PC-9 (cell line): Measurements from ENCODE around the gene CNTFR. TPM values are rescaled to one million over a fixed set of nuclear protein-coding genes. Genes with fewer than 3 reads are reported as not detected.

Experiments
- BruUV-seq: library from RNA; stranded (reverse); fragments of 400-500 nt; replicated peaks from 2 replicates; lab custom pipeline; 2021; lab: Mats Ljungman, UMichigan
- CTCF ChIA-PET: fragments of 300-600 bp; sonication (Branson Sonifier 250); formaldehyde crosslinking; loops from one replicate; lab custom pipeline; 2022; ENCODE audit warnings: antibody characterized with exemption; lab: Charles Lee
- POLR2A ChIA-PET: fragments of 300-600 bp; sonication (Branson Sonifier 250); formaldehyde crosslinking; loops from one replicate; lab custom pipeline; 2022; ENCODE audit warnings: antibody characterized with exemption; ENCODE audit not compliant: unreplicated experiment; lab: Charles Lee
- DNase-seq, 2 experiments: peaks; one replicate each; pipeline versions ENCODE4 v3.0.0 to v3.0.0-alpha.2; 2015 to 2022; ENCODE audit warnings: mixed read lengths in 1 of 2
- H2AFZ ChIP-seq: fragments of 200-600 bp; sonication (generic); 2 replicates; pipeline ENCODE4 v1.8.1; 2017; ENCODE audit warnings: antibody characterized with exemption
- H3F3A ChIP-seq: fragments of 200-600 bp; sonication (generic); 2 replicates; pipeline ENCODE4 v1.8.1; 2017; ENCODE audit warnings: antibody characterized with exemption, mild to moderate bottlenecking, low read depth; ENCODE audit not compliant: insufficient read depth
- H3K27ac ChIP-seq: fragments of 200-600 bp; sonication (generic); 2 replicates; pipeline ENCODE4 v1.6.1; 2016; ENCODE audit warnings: mixed run types
- H3K27me3 ChIP-seq: fragments of 200-600 bp; sonication (generic); 2 replicates; pipeline ENCODE4 v1.6.1; 2016; ENCODE audit warnings: low read depth, mixed run types; ENCODE audit not compliant: insufficient read depth
- H3K36me3 ChIP-seq: fragments of 200-600 bp; sonication (generic); 2 replicates; pipeline ENCODE4 v1.6.1; 2016; ENCODE audit warnings: low read depth, mixed run types
- H3K4me1 ChIP-seq: fragments of 200-600 bp; sonication (generic); replicated peaks from 2 replicates; pipeline ENCODE4 v1.6.1; 2016; ENCODE audit warnings: mixed run types; ENCODE audit not compliant: insufficient read depth
- H3K4me2 ChIP-seq: fragments of 200-600 bp; sonication (generic); 2 replicates; pipeline ENCODE4 v1.6.1; 2017; ENCODE audit warnings: mixed run types
- H3K4me3 ChIP-seq: fragments of 200-600 bp; sonication (generic); 2 replicates; pipeline ENCODE4 v1.6.1; 2016; ENCODE audit warnings: mixed run types
- H3K79me2 ChIP-seq: fragments of 200-600 bp; sonication (generic); 2 replicates; pipeline ENCODE4 v1.6.1; 2017; ENCODE audit warnings: low read depth, mixed run types
- H3K9me2 ChIP-seq: fragments of 200-600 bp; sonication (generic); 2 replicates; pipeline ENCODE4 v1.8.1; 2017; ENCODE audit warnings: mild to moderate bottlenecking; ENCODE audit not compliant: insufficient read depth
- H3K9me3 ChIP-seq: fragments of 200-600 bp; sonication (generic); 2 replicates; pipeline ENCODE4 v1.8.1; 2016; ENCODE audit warnings: low read depth; ENCODE audit not compliant: insufficient read depth
- H4K20me1 ChIP-seq: fragments of 200-600 bp; sonication (generic); 2 replicates; pipeline ENCODE4 v1.8.1; 2017; ENCODE audit not compliant: insufficient read depth
- CTCF ChIP-seq: fragments of 200-600 bp; sonication (generic); conservative IDR thresholded peaks from 2 replicates; pipeline ENCODE4 v1.6.1; 2017; ENCODE audit warnings: mixed run types, antibody characterized with exemption, mild to moderate bottlenecking, moderate library complexity
- EZH2 ChIP-seq: fragments of 200-600 bp; sonication (generic); IDR thresholded peaks from 2 replicates; pipeline ENCODE4 v1.8.0; 2017; ENCODE audit warnings: antibody characterized with exemption, low read depth
- intact Hi-C: fragments of 100-400 bp; cut with micrococcal nuclease; formaldehyde crosslinking; loops from one replicate; pipeline ENCODE4 v1.10.0; 2022; ENCODE audit not compliant: unreplicated experiment
- total RNA-seq: library from RNA; stranded (reverse); gene quantifications from 2 replicates; pipeline ENCODE4 v1.2.3, GENCODE V29; 2021

The CNTFR gene
- total RNA-seq, 1 experiment from 2014 or later = not detected

GRCh38 chr9:34554211-34555001 lies 35.1 kb downstream of the CNTFR start:
- H3F3A ChIP-seq = no peaks in the 10 kb centered on the region
- BruUV-seq = no TSS peak
- no peaks in the 10 kb centered on the region for H3K79me2 ChIP-seq
- H3K27ac ChIP-seq = no peak overlapping the region
- no peaks in the 10 kb centered on the region for H4K20me1 ChIP-seq
- no peak for DNase-seq
- H3K27me3 ChIP-seq = peaks cover 52% of the 10 kb centered on the region
- no peak overlapping the region for H2AFZ ChIP-seq
- H3K4me1 ChIP-seq = no peaks in the 10 kb centered on the region
- no peak overlapping the region for H3K4me2 ChIP-seq
- no peaks in the 10 kb centered on the region for H3K9me2 ChIP-seq
- H3K9me3 ChIP-seq = no peaks in the 10 kb centered on the region
- intact Hi-C loops = no loop called here
- no peak overlapping the region for H3K4me3 ChIP-seq
- no peaks in the 10 kb centered on the region for H3K36me3 ChIP-seq
- CTCF ChIA-PET = no interaction called here
- POLR2A ChIA-PET = no interaction called here
- TF ChIP-seq EZH2 (no peak), CTCF (no peak)

- Histone ChIP-seq H3K9me3 (no peaks in the 10 kb centered on the region), H3K9me2 (no peaks in the 10 kb centered on the region), H3K4me3 (no peak overlapping the region), H2AFZ (no peak overlapping the region), H3K79me2 (no peaks in the 10 kb centered on the region), H3K4me2 (no peak overlapping the region), H3F3A (no peaks in the 10 kb centered on the region), H3K4me1 (no peaks in the 10 kb centered on the region), H3K27me3 (peaks cover 57% of the 10 kb centered on the region), H3K27ac (no peak overlapping the region), H4K20me1 (no peaks in the 10 kb centered on the region), H3K36me3 (no peaks in the 10 kb centered on the region)
- intact Hi-C loops = no loop called here
- ChIA-PET CTCF (no interaction called here), POLR2A (no interaction called here)
- no TSS peak for BruUV-seq
- TF ChIP-seq EZH2 (no peak), CTCF (no peak)
- no peak for DNase-seq
These were observed 36.0 kb downstream of the CNTFR start for GRCh38 chr9:34553511-34554021.

GRCh38 chr9:34552986-34553385 lies 36.5 kb downstream of the CNTFR start:
- Histone ChIP-seq H3F3A (no peaks in the 10 kb centered on the region), H3K79me2 (no peaks in the 10 kb centered on the region), H3K9me2 (no peaks in the 10 kb centered on the region), H3K4me2 (no peak overlapping the region), H3K4me3 (no peak overlapping the region), H3K9me3 (no peaks in the 10 kb centered on the region), H3K4me1 (no peaks in the 10 kb centered on the region), H3K27ac (no peak overlapping the region), H2AFZ (no peak overlapping the region), H4K20me1 (no peaks in the 10 kb centered on the region), H3K36me3 (no peaks in the 10 kb centered on the region), H3K27me3 (peaks cover 60% of the 10 kb centered on the region)
- CTCF ChIA-PET = interaction anchor here (0.5 kb wide), 1 partner anchor 149 kb away, joined by 3 read pairs; no protein-coding TSS in a partner anchor
- TF ChIP-seq CTCF (no peak), EZH2 (no peak)
- POLR2A ChIA-PET = no interaction called here
- no peak for DNase-seq
- intact Hi-C loops = no loop called here
- BruUV-seq = no TSS peak
